ENCODE data around the gene PRICKLE4. TPM values are rescaled to one million over a fixed set of nuclear protein-coding genes. Genes with fewer than 3 reads are reported as not detected.

The PRICKLE4 gene, protein sequence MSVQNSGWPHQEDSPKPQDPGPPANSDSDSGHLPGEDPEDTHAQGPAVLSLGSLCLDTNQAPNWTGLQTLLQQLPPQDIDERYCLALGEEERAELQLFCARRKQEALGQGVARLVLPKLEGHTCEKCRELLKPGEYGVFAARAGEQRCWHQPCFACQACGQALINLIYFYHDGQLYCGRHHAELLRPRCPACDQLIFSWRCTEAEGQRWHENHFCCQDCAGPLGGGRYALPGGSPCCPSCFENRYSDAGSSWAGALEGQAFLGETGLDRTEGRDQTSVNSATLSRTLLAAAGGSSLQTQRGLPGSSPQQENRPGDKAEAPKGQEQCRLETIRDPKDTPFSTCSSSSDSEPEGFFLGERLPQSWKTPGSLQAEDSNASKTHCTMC
- 2.3 and 6.2 TPM in 2 replicates for total RNA-seq

DNA sequence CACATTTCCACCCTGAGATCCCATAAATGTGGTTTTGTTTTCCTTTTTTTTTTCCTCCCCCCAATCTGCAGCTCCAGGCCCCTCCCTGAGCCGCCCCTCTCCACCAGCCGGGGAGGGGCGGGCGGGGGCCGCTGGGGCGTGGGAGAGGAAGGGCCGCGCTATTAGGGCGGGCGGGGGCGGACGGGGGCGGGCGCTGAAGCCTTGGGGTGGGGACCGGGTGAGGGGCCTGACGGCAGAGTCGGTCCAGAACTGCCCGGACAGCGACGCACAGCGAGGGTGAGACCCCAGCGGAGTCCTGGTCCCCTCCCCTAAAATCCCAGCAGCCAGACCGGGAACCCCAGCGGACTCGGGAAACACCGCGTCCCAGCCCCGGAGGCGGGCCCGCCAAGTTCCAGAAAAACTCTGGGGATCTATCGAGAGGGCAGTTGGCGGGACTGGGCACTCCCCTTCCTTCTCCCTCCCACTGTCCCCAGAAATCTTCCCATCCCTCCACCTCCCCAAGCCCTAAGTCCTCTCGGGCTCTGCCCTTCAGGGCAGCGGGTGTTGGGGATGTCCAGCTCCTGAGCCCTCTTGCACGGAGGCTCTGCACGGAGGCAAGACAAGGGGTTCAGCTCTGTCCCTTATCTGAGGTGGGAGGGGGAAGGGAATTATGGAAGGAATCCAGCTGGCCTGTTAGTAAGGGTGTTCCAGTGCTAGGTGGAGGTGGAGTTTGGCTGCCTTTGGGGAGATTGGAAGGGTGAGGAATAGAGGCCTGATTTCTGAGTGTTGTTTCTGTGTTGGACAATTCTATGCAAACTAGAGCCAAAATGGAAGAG, at the start of gene PRICKLE4:
Gene PRICKLE4 (plus strand): TSS at position 232 of the 815 bp plus-strand sequence. CDS start 2,692 bp downstream, outside the sequence.

DNA sequence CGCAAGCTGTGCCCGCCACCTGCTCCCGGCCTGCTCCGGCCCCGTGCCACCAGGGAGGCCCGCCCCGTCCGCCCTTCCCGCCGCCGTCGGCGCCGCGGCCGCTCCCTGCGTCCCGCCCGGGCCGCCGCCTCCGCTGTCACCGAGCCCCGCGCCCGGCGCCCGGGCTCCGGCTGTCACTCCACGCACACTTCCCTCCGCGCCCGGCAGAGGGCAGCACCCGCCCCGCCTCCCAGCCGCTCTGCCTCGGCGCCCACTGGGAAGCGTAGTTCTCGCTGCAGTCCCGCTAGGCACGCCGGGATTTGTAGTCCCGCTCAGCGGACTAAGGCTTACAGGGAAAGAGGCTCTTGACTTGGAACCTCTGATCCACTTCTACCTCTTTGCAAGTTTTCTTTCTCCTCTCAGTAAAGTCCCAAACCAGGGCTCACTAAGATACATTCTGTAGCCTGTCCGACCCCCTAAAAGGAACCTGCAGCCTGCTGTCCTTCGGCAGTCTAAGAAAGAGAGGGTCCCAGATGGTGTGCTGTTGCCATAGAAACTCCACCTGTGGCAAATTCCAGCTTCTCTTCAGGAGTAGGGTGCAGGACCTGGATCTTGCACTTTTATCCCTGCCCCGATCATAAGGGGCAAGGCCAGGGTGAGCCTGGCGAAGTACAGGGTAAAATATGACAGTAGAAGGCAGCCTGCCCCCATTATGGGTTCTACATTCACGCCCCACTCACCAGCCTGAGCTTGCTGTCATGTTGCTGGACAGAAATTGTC, 45.0 kb upstream of the PRICKLE4 start, which contains the start of gene TFEB:
Gene TFEB (minus strand): TSS at position 182 of the 759 bp plus-strand sequence. CDS start 44,395 bp downstream, outside the sequence.

DNA sequence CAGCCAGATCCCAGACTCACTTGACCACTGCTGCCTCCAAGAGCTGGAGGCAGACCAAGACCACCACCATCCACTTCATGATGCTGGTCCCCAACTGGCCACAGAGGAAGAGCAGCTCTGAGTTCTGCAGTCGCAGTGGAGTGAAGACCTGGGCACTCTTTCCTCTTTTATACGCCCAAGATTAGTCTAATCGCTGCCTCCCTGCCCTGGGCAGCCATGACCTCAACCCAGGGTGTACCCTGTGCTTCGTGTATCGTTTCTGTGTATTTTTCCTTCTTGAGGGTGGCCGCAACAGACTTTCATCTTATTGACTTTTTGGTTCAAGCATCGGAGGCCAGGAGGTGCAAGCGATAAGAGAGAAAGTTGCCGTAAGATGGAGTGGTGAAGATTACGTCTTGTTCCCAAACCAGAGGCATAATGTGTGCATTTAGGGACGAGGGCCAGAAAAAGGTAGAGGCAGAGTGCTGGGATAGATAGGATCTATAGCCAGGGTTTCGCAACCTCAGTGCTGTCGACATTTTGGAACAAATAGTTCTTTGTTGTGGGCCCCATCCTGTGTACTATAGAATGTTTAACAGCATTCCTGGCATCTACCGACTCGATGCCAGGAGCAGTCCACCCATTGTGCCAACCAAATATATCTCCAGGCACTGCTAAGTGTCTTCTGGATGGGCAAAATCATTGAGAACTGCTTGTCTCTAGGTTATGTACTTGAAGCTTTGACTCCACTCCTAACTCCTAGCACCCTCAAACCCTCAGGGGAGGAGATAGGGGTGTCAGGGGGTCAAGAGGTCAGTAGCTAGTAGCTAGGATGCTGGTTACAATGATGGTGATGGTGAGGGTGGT, 33.1 kb upstream of the PRICKLE4 start, which contains the start of gene PGC:
Gene PGC (minus strand): TSS at position 142 of the 846 bp plus-strand sequence. CDS start 63 bp downstream, at position 79.

DNA sequence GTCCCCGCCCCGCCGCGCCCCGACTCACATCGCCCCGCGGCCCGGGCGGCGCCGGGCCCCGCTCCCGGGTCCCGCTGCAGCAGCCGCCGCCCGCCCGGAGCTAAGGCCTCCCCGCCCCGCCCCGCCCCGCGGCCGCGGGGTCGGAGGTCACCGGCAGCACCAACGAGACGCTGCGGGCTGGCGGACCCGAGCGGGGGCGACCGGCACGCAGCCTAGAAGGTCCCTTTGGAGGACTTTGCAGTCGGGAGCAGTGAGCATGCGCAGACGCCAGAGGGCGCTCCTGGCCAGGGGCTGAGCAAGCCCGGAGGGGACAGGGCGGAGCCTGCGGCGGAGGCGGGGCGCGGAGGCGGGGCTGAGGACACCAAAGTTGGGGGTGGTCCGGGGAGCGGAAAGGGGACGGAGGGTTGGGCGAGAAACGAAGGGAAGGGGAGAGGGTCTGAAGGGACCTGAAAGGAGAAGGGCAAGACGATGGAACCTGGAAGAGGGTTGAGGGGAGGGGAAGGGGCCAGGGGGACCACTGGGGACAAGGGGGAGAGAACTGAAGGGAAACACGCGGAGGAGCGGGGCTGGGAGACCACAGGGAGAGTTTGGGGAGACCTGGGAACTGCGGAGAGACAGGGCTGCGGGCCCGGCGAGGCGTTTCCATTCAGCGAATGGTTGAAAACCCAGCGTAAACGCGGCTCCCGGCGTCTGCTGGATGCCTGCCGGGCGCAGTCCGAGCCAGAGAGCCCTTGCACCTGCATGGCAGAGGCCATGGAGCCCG, 613 bp upstream of the PRICKLE4 start, which contains the start of gene FRS3:
Gene FRS3 (minus strand): TSS at position 113 of the 763 bp plus-strand sequence. CDS start 2,913 bp downstream, outside the sequence.

DNA sequence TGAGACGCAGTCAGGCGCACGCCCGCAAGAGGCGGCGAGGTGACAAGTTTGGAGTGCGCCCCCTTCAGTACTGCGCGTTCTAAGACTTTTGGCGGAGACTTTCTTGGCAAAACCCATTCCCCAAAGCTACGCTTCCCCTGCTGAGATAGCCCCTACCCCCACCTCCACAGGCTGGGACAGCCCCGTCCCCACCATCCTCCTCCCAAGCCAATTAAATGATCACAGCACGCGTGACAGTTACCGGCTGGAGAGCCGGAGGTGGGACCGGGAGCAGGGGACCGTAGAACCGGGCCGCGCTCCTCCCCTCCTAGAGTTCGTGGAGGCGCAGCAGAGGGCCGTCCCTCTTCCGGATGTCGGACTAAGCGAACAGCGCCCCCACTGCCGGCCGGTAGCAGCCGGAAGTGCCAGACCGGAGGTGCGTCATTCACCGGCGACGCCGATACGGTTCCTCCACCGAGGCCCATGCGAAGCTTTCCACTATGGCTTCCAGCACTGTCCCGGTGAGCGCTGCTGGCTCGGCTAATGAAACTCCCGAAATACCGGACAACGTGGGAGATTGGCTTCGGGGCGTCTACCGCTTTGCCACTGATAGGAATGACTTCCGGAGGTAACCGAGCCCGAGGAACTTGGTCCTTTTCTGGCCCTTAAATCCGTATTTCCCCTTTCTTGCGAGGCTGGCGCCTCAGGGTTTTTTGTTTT, 6.8 kb downstream of the PRICKLE4 start, which contains the start of gene TOMM6:
Gene TOMM6 (plus strand): TSS at position 476 of the 699 bp plus-strand sequence. CDS start 4 bp downstream, at position 480.

Other genes with a start within 250 kb of the PRICKLE4 start
- 1.3 and 4.6 TPM in 2 replicates for gene FOXP4, start 234.4 kb upstream of the PRICKLE4 start, total RNA-seq
- gene MDFI, start 142.3 kb upstream of the PRICKLE4 start, total RNA-seq: 7.1 and 22.8 TPM in 2 replicates
- gene TFEB, start 45.2 kb upstream of the PRICKLE4 start, total RNA-seq: 3.5 and 3.6 TPM in 2 replicates
- not detected in 2 replicates for gene PGC, start 33.4 kb upstream of the PRICKLE4 start, total RNA-seq
- gene FRS3, start 882 bp upstream of the PRICKLE4 start, total RNA-seq: 0.97 and 3.5 TPM in 2 replicates
- gene TOMM6, start 6.9 kb downstream of the PRICKLE4 start, total RNA-seq: 30.8 and 50.0 TPM in 2 replicates
- gene USP49, start 114.6 kb downstream of the PRICKLE4 start, total RNA-seq: 1.3 and 5.0 TPM in 2 replicates
- 21.7 and 39.1 TPM in 2 replicates for gene MED20, start 140.4 kb downstream of the PRICKLE4 start, total RNA-seq
- gene BYSL, start 140.7 kb downstream of the PRICKLE4 start, total RNA-seq: 18.5 and 39.7 TPM in 2 replicates
- gene CCND3, start 161.0 kb downstream of the PRICKLE4 start, total RNA-seq: 48.1 and 62.5 TPM in 2 replicates